Measurements from ENCODE around the gene DAB2IP.

DAB2IP gene

GRCh38 chr9:121656941-121657470 is 5.6 kb downstream of the DAB2IP start:
- Histone ChIP-seq H3K4me3 (no peak overlapping the region), H3K27ac (peak overlapping the region in 4 of 21 experiments; percentile 25 to 54 (median 44))

GRCh38 chr9:121658166-121658565 is 6.7 kb downstream of the DAB2IP start:
- Histone ChIP-seq H3K4me3 (no peak overlapping the region), H3K27ac (peak overlapping the region in 4 of 21 experiments; percentile 1 to 54 (median 6))

GRCh38 chr9:121658591-121658990 is 7.2 kb downstream of the DAB2IP start:
- Histone ChIP-seq H3K4me3 (no peak overlapping the region), H3K27ac (peak overlapping the region in 1 of 21 experiments; percentile 2)

- H3K4me3 ChIP-seq, result no peak overlapping the region
- H3K27ac ChIP-seq, result no peak overlapping the region
Observed at GRCh38 chr9:121660367-121660766, 8.9 kb downstream of the DAB2IP start.

- Histone ChIP-seq H3K27ac (no peak overlapping the region), H3K4me3 (no peak overlapping the region)
Observed at GRCh38 chr9:121660876-121661275, 9.4 kb downstream of the DAB2IP start.

- Histone ChIP-seq H3K4me3 (no peak overlapping the region), H3K27ac (no peak overlapping the region)
Observed at GRCh38 chr9:121661328-121661727, 9.9 kb downstream of the DAB2IP start.

- H3K27ac ChIP-seq, result no peak overlapping the region
- H3K4me3 ChIP-seq, result no peak overlapping the region
Observed at GRCh38 chr9:121662359-121662758, 10.9 kb downstream of the DAB2IP start.

GRCh38 chr9:121662891-121663580 is 11.6 kb downstream of the DAB2IP start:
- no peak overlapping the region for H3K27ac ChIP-seq
- H3K4me3 ChIP-seq, result no peak overlapping the region

GRCh38 chr9:121663591-121663990 is 12.2 kb downstream of the DAB2IP start:
- H3K27ac ChIP-seq, result no peak overlapping the region
- no peak overlapping the region for H3K4me3 ChIP-seq

- Histone ChIP-seq H3K27ac (no peak overlapping the region), H3K4me3 (no peak overlapping the region)
Observed at GRCh38 chr9:121666294-121666693, 14.9 kb downstream of the DAB2IP start.

- H3K4me3 ChIP-seq, result no peak overlapping the region
- no peak overlapping the region for H3K27ac ChIP-seq
Observed at GRCh38 chr9:121667214-121667613, 15.8 kb downstream of the DAB2IP start.

GRCh38 chr9:121667890-121668289 is 16.5 kb downstream of the DAB2IP start:
- Histone ChIP-seq H3K4me3 (no peak overlapping the region), H3K27ac (no peak overlapping the region)

GRCh38 chr9:121670431-121670830 is 19.0 kb downstream of the DAB2IP start:
- no peak overlapping the region for H3K27ac ChIP-seq
- no peak overlapping the region for H3K4me3 ChIP-seq

- Histone ChIP-seq H3K27ac (no peak overlapping the region), H3K4me3 (no peak overlapping the region)
Observed at GRCh38 chr9:121671612-121672155, 20.2 kb downstream of the DAB2IP start.

- no peak overlapping the region for H3K27ac ChIP-seq
- H3K4me3 ChIP-seq, result no peak overlapping the region
Observed at GRCh38 chr9:121672213-121672612, 20.8 kb downstream of the DAB2IP start.

- Histone ChIP-seq H3K27ac (no peak overlapping the region), H3K4me3 (no peak overlapping the region)
Observed at GRCh38 chr9:121672986-121673385, 21.6 kb downstream of the DAB2IP start.

- H3K27ac ChIP-seq, result no peak overlapping the region
- H3K4me3 ChIP-seq, result no peak overlapping the region
Observed at GRCh38 chr9:121673576-121673975, 22.1 kb downstream of the DAB2IP start.

GRCh38 chr9:121674017-121674416 is 22.6 kb downstream of the DAB2IP start:
- H3K4me3 ChIP-seq, result no peak overlapping the region
- no peak overlapping the region for H3K27ac ChIP-seq

- Histone ChIP-seq H3K4me3 (no peak overlapping the region), H3K27ac (no peak overlapping the region)
Observed at GRCh38 chr9:121674952-121675351, 23.5 kb downstream of the DAB2IP start.

GRCh38 chr9:121675381-121675780 is 23.9 kb downstream of the DAB2IP start:
- H3K27ac ChIP-seq, result no peak overlapping the region
- no peak overlapping the region for H3K4me3 ChIP-seq

- Histone ChIP-seq H3K4me3 (no peak overlapping the region), H3K27ac (no peak overlapping the region)
Observed at GRCh38 chr9:121675969-121676822, 24.8 kb downstream of the DAB2IP start.

Data from skin epidermis (tissue), 12 donors.